Tibial artery (tissue), 4 donors: ENCODE results near the gene AMHR2.

Experiments
- DNase-seq, 2 donors: peaks; one replicate each; pipeline ENCODE4 v3.0.0-alpha.2; 2019
- H3K27ac ChIP-seq, 2 donors: fragments of 200-600 bp; sonication (generic) in 1 of 2; 1 replicate in 1 of 2; 2 replicates in 1 of 2; pipeline ENCODE4 v1.5.1; 2018 to 2019; ENCODE audit warnings: mild to moderate bottlenecking in 1 of 2
- H3K27me3 ChIP-seq, 2 donors: fragments of 200-600 bp; sonication (generic) in 1 of 2; one replicate each; pipeline versions ENCODE4 v1.5.1 to v1.6.0; 2016 to 2019
- H3K36me3 ChIP-seq, 3 donors: fragments of 200-600 bp; sonication (generic) in 2 of 3; one replicate each; pipeline ENCODE4 v1.5.1; 2016 to 2019; ENCODE audit warnings: mild to moderate bottlenecking in 2 of 3
- H3K4me1 ChIP-seq, 4 donors: fragments of 200-600 bp; sonication (generic) in 2 of 4; 1 replicate in 3 of 4; 2 replicates in 1 of 4; pipeline ENCODE4 v1.5.1; 2016 to 2019
- H3K4me3 ChIP-seq, 2 donors: fragments of 200-600 bp; sonication (generic) in 1 of 2; 1 replicate in 1 of 2; 2 replicates in 1 of 2; pipeline ENCODE4 v1.5.1; 2018 to 2019; ENCODE audit warnings: mild to moderate bottlenecking in 2 of 2
- H3K9me3 ChIP-seq, 3 donors: fragments of 200-600 bp; sonication (generic) in 1 of 3; one replicate each; pipeline ENCODE4 v1.5.1; 2016 to 2019
- CTCF ChIP-seq, 2 experiments: fragments of 200-600 bp in 1 of 2; fragments of 450-650 bp in 1 of 2; IDR thresholded peaks; one replicate each; pipeline ENCODE4 v1.5.1; 2017 to 2019; ENCODE audit warnings: antibody characterized with exemption in 2 of 2, mild to moderate bottlenecking in 1 of 2, moderate library complexity in 1 of 2
- intact Hi-C: fragments of 100-400 bp; cut with DNase I; formaldehyde crosslinking; loops from one replicate; pipeline ENCODE4 v1.15.0; 2023; ENCODE audit warnings: low total_unique reads

The AMHR2 gene

GRCh38 chr12:53456654-53457366 lies 33.2 kb downstream of the AMHR2 start:
- intact Hi-C loops, result no loop called here
- H3K4me1 ChIP-seq, result peaks cover 0 to 36% (median 21%) of the 10 kb centered on the region in 4 donors
- H3K4me3 ChIP-seq, result no peak overlapping the region
- H3K36me3 ChIP-seq, result peaks cover 75 to 78% (median 77%) of the 10 kb centered on the region in 3 donors
- no peaks in the 10 kb centered on the region for H3K27me3 ChIP-seq
- no peaks in the 10 kb centered on the region for H3K9me3 ChIP-seq
- H3K27ac ChIP-seq, result no peak overlapping the region
- DNase-seq, result no peak
- no peak for TF ChIP-seq CTCF (IDR thresholded peaks at IDR 0.05)

- DNase-seq, result no peak
Observed at GRCh38 chr12:53459097-53459496, 35.4 kb downstream of the AMHR2 start.

GRCh38 chr12:53461059-53461458 lies 37.4 kb downstream of the AMHR2 start:
- H3K4me1 ChIP-seq, result peaks cover 0 to 21% (median 2%) of the 10 kb centered on the region in 4 donors
- intact Hi-C loops, result loop anchor here (10.0 kb wide), 1 partner anchor 874 kb away; no protein-coding TSS in a partner anchor
- no peak for TF ChIP-seq CTCF (IDR thresholded peaks at IDR 0.05)
- H3K27me3 ChIP-seq, result no peaks in the 10 kb centered on the region
- no peaks in the 10 kb centered on the region for H3K9me3 ChIP-seq
- peaks cover 99 to 100% (median 100%) of the 10 kb centered on the region in 3 donors for H3K36me3 ChIP-seq
- DNase-seq, result no peak
- no peak overlapping the region for H3K27ac ChIP-seq
- H3K4me3 ChIP-seq, result no peak overlapping the region

More at GRCh38 chr12:53459097-53459496, 35.4 kb downstream of the AMHR2 start:
- H3K4me3 ChIP-seq, result no peak overlapping the region
- no peaks in the 10 kb centered on the region for H3K9me3 ChIP-seq
- H3K27me3 ChIP-seq, result no peaks in the 10 kb centered on the region
- intact Hi-C loops, result no loop called here
- TF ChIP-seq CTCF (IDR thresholded peaks at IDR 0.05), result no peak
- no peak overlapping the region for H3K27ac ChIP-seq
- peaks cover 0 to 26% (median 12%) of the 10 kb centered on the region in 4 donors for H3K4me1 ChIP-seq
- H3K36me3 ChIP-seq, result peaks cover 98 to 100% (median 100%) of the 10 kb centered on the region in 3 donors

- peaks cover 0 to 21% (median 2%) of the 10 kb centered on the region in 4 donors for H3K4me1 ChIP-seq
- no peak for TF ChIP-seq CTCF (IDR thresholded peaks at IDR 0.05)
- intact Hi-C loops, result loop anchor here (10.0 kb wide), 1 partner anchor 873 kb away; no protein-coding TSS in a partner anchor
- DNase-seq, result no peak
- H3K27me3 ChIP-seq, result no peaks in the 10 kb centered on the region
- H3K36me3 ChIP-seq, result peaks cover 99 to 100% (median 100%) of the 10 kb centered on the region in 3 donors
- no peak overlapping the region for H3K4me3 ChIP-seq
- no peak overlapping the region for H3K27ac ChIP-seq
- no peaks in the 10 kb centered on the region for H3K9me3 ChIP-seq
Observed at GRCh38 chr12:53461591-53461990, 37.9 kb downstream of the AMHR2 start.

GRCh38 chr12:53462935-53463334 lies 39.3 kb downstream of the AMHR2 start:
- intact Hi-C loops, result loop anchor here (10.0 kb wide), 1 partner anchor 872 kb away; no protein-coding TSS in a partner anchor
- TF ChIP-seq CTCF (IDR thresholded peaks at IDR 0.05), result no peak
- Histone ChIP-seq H3K36me3 (peaks cover 99 to 100% (median 100%) of the 10 kb centered on the region in 3 donors), H3K27ac (no peak overlapping the region), H3K27me3 (no peaks in the 10 kb centered on the region), H3K4me3 (no peak overlapping the region), H3K9me3 (no peaks in the 10 kb centered on the region), H3K4me1 (peaks cover 0 to 16% (median 2%) of the 10 kb centered on the region in 4 donors)
- no peak for DNase-seq
